ENCODE measurements around the gene TWIST2. TPM values are rescaled to one million over a fixed set of nuclear protein-coding genes. Genes with fewer than 3 reads are reported as not detected.

Gene TWIST2
- total and polyA plus RNA-seq, 9 donors = 14.2 to 104 (median 32.7) TPM

DNA sequence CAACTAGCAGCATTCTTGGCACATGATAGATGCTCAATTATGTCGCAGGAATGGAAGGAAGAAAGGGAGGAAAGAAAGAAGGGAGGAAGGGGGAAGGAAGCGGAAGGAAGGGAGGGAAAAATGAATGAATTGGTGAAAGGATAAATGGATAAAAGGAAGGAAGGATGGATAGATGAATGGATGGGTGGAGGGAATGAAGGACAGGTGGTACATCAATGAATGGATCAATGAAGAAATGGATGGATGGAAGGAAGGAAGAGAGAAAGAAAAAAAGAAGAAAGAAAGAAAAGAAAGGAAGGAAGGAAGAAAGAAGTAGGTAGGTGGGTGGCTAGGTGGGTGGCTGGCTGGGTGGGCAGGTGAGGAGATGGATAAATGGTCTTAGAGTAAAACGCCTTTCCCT lies 56.8 kb downstream of the TWIST2 start:
- Histone ChIP-seq H3K4me3 (no peak overlapping the region), H3K4me1 (ENCODE audit: insufficient read depth) (peaks cover 23% of the 10 kb centered on the region), H3K36me3 (no peaks in the 10 kb centered on the region), H3K27me3 (no peaks in the 10 kb centered on the region), H3K27ac (no peak overlapping the region), H3K9me3 (no peaks in the 10 kb centered on the region)
- WGBS, 3 donors = 69 to 90% (median 89%) methylated on average over 3 of the region's 3 CpGs
- no peak for TF ChIP-seq EP300 (IDR thresholded peaks at IDR 0.05)
- TF ChIP-seq, protein P1, sequence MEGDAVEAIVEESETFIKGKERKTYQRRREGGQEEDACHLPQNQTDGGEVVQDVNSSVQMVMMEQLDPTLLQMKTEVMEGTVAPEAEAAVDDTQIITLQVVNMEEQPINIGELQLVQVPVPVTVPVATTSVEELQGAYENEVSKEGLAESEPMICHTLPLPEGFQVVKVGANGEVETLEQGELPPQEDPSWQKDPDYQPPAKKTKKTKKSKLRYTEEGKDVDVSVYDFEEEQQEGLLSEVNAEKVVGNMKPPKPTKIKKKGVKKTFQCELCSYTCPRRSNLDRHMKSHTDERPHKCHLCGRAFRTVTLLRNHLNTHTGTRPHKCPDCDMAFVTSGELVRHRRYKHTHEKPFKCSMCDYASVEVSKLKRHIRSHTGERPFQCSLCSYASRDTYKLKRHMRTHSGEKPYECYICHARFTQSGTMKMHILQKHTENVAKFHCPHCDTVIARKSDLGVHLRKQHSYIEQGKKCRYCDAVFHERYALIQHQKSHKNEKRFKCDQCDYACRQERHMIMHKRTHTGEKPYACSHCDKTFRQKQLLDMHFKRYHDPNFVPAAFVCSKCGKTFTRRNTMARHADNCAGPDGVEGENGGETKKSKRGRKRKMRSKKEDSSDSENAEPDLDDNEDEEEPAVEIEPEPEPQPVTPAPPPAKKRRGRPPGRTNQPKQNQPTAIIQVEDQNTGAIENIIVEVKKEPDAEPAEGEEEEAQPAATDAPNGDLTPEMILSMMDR (IDR thresholded peaks at IDR 0.05) = no peak
- no peak for TF ChIP-seq POLR2A (IDR thresholded peaks at IDR 0.05)
- intact Hi-C loops (cut with DNase I) = no loop called here
- DNase-seq = no peak

DNA sequence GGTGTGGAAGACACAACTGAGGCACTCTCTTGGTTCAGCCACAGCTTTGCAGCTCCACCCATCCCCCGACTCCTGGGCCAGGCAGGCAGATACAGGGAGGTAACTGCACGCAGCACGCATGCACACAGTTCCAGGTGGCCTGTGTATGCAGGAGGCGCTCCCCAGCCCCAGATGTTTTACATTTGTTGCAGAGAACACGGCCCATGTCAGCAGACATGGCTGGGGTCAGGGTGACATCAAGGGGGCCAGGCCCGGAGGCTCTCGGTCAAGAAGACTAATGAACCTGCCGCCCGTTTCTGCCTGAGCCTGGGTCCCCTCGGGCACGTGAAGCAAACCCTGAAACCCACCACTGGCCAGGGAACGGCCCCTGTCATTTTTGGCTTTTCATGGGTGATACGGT lies 57.3 kb downstream of the TWIST2 start:
- H3K4me3 ChIP-seq = no peak overlapping the region
- intact Hi-C loops (cut with DNase I) = no loop called here
- DNase-seq = peak in 1 of 5 donors; percentile 30
- TF ChIP-seq POLR2A (IDR thresholded peaks at IDR 0.05) = no peak
- TF ChIP-seq EP300 (IDR thresholded peaks at IDR 0.05) = no peak
- TF ChIP-seq, protein P1 (IDR thresholded peaks at IDR 0.05) = no peak
- no peaks in the 10 kb centered on the region for H3K27me3 ChIP-seq
- no peaks in the 10 kb centered on the region for H3K9me3 ChIP-seq
- peaks cover 23% of the 10 kb centered on the region for H3K4me1 ChIP-seq (ENCODE audit: insufficient read depth)
- 37 to 43% (median 41%) methylated on average over 13 of the region's 13 CpGs for WGBS, 3 donors
- H3K36me3 ChIP-seq = no peaks in the 10 kb centered on the region
- H3K27ac ChIP-seq = no peak overlapping the region

DNA sequence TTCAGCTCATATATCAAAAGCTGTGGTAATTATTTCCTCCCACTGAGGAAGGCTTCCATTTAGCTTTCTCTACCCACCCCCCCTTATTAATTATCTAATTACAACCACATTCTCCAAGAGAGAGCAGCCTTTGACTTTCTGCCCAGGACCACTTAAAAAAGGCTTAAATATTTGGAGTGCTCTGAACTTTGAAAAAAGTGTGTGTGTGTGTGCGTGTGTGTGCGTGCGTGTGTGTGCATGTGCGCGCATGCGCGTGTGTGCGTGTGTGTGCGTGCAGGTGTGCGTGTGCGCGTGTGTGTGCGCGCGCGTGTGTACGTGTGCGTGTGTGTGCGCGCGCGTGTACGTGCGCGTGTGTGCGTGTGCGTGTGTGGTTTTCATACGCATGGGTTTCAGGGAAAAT lies 57.8 kb downstream of the TWIST2 start:
- no peaks in the 10 kb centered on the region for H3K27me3 ChIP-seq
- no peak overlapping the region for H3K4me3 ChIP-seq
- no peak for DNase-seq
- intact Hi-C loops (cut with DNase I) = no loop called here
- H3K9me3 ChIP-seq = no peaks in the 10 kb centered on the region
- peaks cover 20% of the 10 kb centered on the region for H3K4me1 ChIP-seq (ENCODE audit: insufficient read depth)
- TF ChIP-seq EP300 (IDR thresholded peaks at IDR 0.05) (no peak), POLR2A (IDR thresholded peaks at IDR 0.05) (no peak)
- TF ChIP-seq, protein P1 (IDR thresholded peaks at IDR 0.05) = no peak
- no peaks in the 10 kb centered on the region for H3K36me3 ChIP-seq
- H3K27ac ChIP-seq = no peak overlapping the region
- WGBS, 3 donors = 59 to 87% (median 83%) methylated on average over 28 of the region's 28 CpGs

DNA sequence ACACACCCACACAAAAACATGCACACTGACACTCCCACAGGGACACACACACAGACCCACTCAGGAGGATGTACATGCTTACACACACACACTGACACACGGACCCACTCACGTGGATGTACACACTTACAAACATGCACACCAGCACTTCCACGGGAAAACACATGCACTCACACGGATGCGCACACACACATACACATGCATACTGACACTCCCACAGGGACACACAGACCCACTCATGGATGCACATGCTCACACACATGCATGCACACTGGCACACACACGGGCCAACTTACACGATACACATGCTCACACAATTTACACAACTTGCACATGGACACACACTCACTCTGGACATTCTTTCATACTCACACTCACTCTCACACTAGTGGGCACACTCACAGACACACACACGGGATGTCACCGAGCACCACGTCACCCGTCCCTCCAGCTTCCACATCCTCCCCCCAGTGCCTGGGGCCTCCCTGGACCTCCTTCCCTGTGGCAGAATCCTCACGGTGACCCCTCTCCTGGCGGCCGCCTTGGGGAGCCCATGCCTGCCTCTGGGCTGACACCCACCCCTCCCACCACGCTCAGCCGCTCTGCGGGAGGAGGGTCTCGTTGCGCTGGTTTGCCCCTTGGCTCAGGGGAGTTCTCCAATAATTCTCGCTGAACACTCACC lies 58.5 kb downstream of the TWIST2 start:
- TF ChIP-seq POLR2A (IDR thresholded peaks at IDR 0.05) = no peak
- no peak for TF ChIP-seq EP300 (IDR thresholded peaks at IDR 0.05)
- TF ChIP-seq, protein P1 (IDR thresholded peaks at IDR 0.05) = no peak
- intact Hi-C loops (cut with DNase I) = no loop called here
- no peak for DNase-seq
- no peaks in the 10 kb centered on the region for H3K27me3 ChIP-seq
- H3K4me3 ChIP-seq = no peak overlapping the region
- no peaks in the 10 kb centered on the region for H3K36me3 ChIP-seq
- peaks cover 16% of the 10 kb centered on the region for H3K4me1 ChIP-seq (ENCODE audit: insufficient read depth)
- no peak overlapping the region for H3K27ac ChIP-seq
- H3K9me3 ChIP-seq = no peaks in the 10 kb centered on the region
- WGBS, 3 donors = 84 to 87% (median 87%) methylated on average over 19 to 20 of the region's 20 CpGs
